K562 (cell line): ENCODE measurements around the gene ATP5PO. TPM values are rescaled to one million over a fixed set of nuclear protein-coding genes. Genes with fewer than 3 reads are reported as not detected.

Experiments used
- ARID1B ChIP-seq: fragments of 450-650 bp; IDR thresholded peaks from 2 replicates; pipeline ENCODE4 v1.6.1; 2016; ENCODE audit warnings: antibody characterized with exemption, mild to moderate bottlenecking, inconsistent platforms
- EWSR1 ChIP-seq: fragments of 450-650 bp; IDR thresholded peaks from 2 replicates; pipeline ENCODE4 v1.6.1; 2018; ENCODE audit warnings: borderline replicate concordance, mild to moderate bottlenecking, low read depth, moderate library complexity; ENCODE audit not compliant: partially characterized antibody
- FOXK2 ChIP-seq, 2 experiments: fragments of 450-650 bp; IDR thresholded peaks in 1 of 2; conservative IDR thresholded peaks in 1 of 2; 2 replicates each; pipeline ENCODE4 v1.6.1; 2016; ENCODE audit warnings: low read depth in 2 of 2, mild to moderate bottlenecking in 1 of 2
- HMGXB4 ChIP-seq: sonication (generic); formaldehyde crosslinking; IDR thresholded peaks from 2 replicates; pipeline ENCODE4 v1.8.1; 2023; ENCODE audit warnings: mild to moderate bottlenecking, missing genetic modification reagents
- RREB1 ChIP-seq: fragments of 250-450 bp; sonication (Bioruptor Pico); IDR thresholded peaks from 2 replicates; pipeline ENCODE4 v1.4.0; 2020
- SIN3B ChIP-seq: fragments of 450-650 bp; IDR thresholded peaks from 2 replicates; pipeline ENCODE4 v1.6.1; 2017; ENCODE audit warnings: low read depth, mild to moderate bottlenecking, moderate library complexity
- SMAD2 ChIP-seq: fragments of 150-350 bp; IDR thresholded peaks from 2 replicates; pipeline ENCODE4 v1.6.1; 2014; ENCODE audit warnings: low read depth, mild to moderate bottlenecking, low read length
- SOX6 ChIP-seq: fragments of 450-650 bp; IDR thresholded peaks from 2 replicates; pipeline ENCODE4 v1.6.1; 2014; ENCODE audit warnings: mild to moderate bottlenecking
- SPI1 ChIP-seq: IDR thresholded peaks from 2 replicates; pipeline ENCODE4 v1.6.1; 2011; ENCODE audit warnings: low read depth, low read length, control low read depth, borderline replicate concordance
- TAL1 ChIP-seq: fragments of 450-650 bp; IDR thresholded peaks from 2 replicates; pipeline ENCODE4 v1.6.1; 2016; ENCODE audit warnings: mild to moderate bottlenecking
- TCF3 ChIP-seq: sonication (generic); formaldehyde crosslinking; IDR thresholded peaks from 2 replicates; pipeline ENCODE4 v1.4.0; 2020; ENCODE audit warnings: mild to moderate bottlenecking, missing genetic modification reagents
- TCF7L2 ChIP-seq: fragments of 150-350 bp; IDR thresholded peaks from 2 replicates; pipeline ENCODE4 v1.6.1; 2016; ENCODE audit warnings: low read depth, mild to moderate bottlenecking, low read length, moderate library complexity
- ZNF121 ChIP-seq: sonication (generic); formaldehyde crosslinking; conservative IDR thresholded peaks from 2 replicates; pipeline ENCODE4 v1.8.0; 2022; ENCODE audit warnings: missing genetic modification reagents
- ZNF224 ChIP-seq: sonication (generic); formaldehyde crosslinking; IDR thresholded peaks from 2 replicates; pipeline ENCODE4 v1.8.0; 2022; ENCODE audit warnings: mild to moderate bottlenecking, missing genetic modification reagents
- ZNF586 ChIP-seq: fragments of 450-650 bp; formaldehyde crosslinking; conservative IDR thresholded peaks from 2 replicates; pipeline ENCODE4 v1.4.0; 2020; ENCODE audit warnings: mild to moderate bottlenecking, moderate library complexity
- ZNF644 ChIP-seq: fragments of 200-800 bp; sonication (Bioruptor generic); IDR thresholded peaks from 2 replicates; pipeline ENCODE4 v1.6.1; 2016; ENCODE audit warnings: low read depth, missing genetic modification characterization, missing compliant biosample characterization
- polyA plus RNA-seq, 8 experiments: library from polyadenylated mRNA; depleted of rRNA in 4 of 8; stranded (reverse) in 5 of 8; unstranded in 3 of 8; fragments of >200 nt; fragmentation: Nextera tagmentation in 2 of 8; fragmentation: Illumina TruSeq in 1 of 8; extraction: Ambion mirVana in 2 of 8; extraction: Trizol in 1 of 8; gene quantifications; 2 replicates each; pipeline versions ENCODE4 v1.2.1 to v1.2.3, GENCODE V29; 2011 to 2014; ENCODE audit warnings: inconsistent platforms in 1 of 8, missing spikeins in 1 of 8
- total RNA-seq, 7 experiments: library from RNA; depleted of rRNA in 6 of 7; stranded (reverse); fragments of >200 nt in 6 of 7; fragmentation: Illumina TruSeq in 2 of 7; extraction: Trizol in 2 of 7; gene quantifications; 2 replicates each; pipeline versions ENCODE4 v1.2.1 to v1.2.3, GENCODE V29; 2011 to 2021; ENCODE audit warnings: low replicate concordance in 1 of 7
- TF ChIP-seq, protein P1 (sequence below): fragments of 250-450 bp; sonication (Bioruptor Pico); IDR thresholded peaks from 2 replicates; pipeline ENCODE4 v1.5.0; 2020; ENCODE audit warnings: mild to moderate bottlenecking
- TF ChIP-seq, protein P2 (sequence below): fragments of 250-450 bp; sonication (Bioruptor Pico); IDR thresholded peaks from 2 replicates; pipeline ENCODE4 v1.5.0; 2022; ENCODE audit warnings: mild to moderate bottlenecking

The ATP5PO gene
- total and polyA plus RNA-seq, 9 of the 15 experiments (the other 6 are each of a cell fraction or from before 2014, with no cell fraction given) = 367 to 2,722 (median 808) TPM

DNA sequence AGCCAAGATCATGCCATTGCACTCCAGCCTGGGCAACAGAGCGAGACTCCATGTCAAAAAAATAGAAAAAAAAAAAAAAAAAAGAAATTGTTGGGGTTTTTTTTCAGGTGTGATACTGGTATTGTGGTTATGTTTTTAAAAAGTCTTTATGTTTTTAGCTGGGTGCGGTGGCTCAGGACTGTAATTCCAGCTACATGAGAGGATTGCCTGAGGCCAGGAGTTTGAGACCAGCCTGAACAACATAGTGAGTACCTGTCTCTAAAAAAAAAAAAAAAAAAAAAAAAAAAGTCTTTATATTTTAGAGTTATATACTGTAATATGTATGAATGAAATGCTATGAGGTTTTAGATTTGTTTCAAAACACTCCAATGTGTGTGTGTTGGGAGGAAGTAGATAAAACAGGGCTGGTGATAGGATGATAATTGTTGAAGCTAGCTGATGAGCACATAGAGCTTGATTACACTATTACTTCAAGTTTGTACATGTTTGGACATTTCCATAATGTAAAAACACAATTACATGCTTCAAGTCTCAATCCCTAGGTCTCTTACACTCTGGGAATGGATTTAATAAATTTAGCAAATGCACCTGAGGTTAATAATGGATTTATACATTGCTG lies 30.2 kb upstream of the ATP5PO start (continued):
- TF ChIP-seq ZNF644 (tag) (no peak), TCF3 (CRISPR knock-in tag) (peak; percentile 78), SPI1 (no peak), HMGXB4 (CRISPR knock-in tag) (no peak), FOXK2 (conservative IDR thresholded peaks at IDR 0.05 in 1 of 2, IDR thresholded peaks at IDR 0.05 in 1 of 2; ENCODE audit: low read depth in 2 of 2) (no peak), TCF7L2 (no peak), ZNF121 (CRISPR knock-in tag) (no peak), SIN3B (no peak), ZNF586 (CRISPR knock-in tag) (no peak), EWSR1 (no peak), ZNF224 (CRISPR knock-in tag) (no peak), RREB1 (CRISPR knock-in tag) (no peak), ARID1B (peak; percentile 67), TAL1 (peak; percentile 56), SOX6 (peak; percentile 38), SMAD2 (no peak)
- TF ChIP-seq, protein P1, sequence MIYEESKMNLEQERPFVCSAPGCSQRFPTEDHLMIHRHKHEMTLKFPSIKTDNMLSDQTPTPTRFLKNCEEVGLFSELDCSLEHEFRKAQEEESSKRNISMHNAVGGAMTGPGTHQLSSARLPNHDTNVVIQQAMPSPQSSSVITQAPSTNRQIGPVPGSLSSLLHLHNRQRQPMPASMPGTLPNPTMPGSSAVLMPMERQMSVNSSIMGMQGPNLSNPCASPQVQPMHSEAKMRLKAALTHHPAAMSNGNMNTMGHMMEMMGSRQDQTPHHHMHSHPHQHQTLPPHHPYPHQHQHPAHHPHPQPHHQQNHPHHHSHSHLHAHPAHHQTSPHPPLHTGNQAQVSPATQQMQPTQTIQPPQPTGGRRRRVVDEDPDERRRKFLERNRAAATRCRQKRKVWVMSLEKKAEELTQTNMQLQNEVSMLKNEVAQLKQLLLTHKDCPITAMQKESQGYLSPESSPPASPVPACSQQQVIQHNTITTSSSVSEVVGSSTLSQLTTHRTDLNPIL (CRISPR knock-in tag) = no peak
- TF ChIP-seq, protein P2, sequence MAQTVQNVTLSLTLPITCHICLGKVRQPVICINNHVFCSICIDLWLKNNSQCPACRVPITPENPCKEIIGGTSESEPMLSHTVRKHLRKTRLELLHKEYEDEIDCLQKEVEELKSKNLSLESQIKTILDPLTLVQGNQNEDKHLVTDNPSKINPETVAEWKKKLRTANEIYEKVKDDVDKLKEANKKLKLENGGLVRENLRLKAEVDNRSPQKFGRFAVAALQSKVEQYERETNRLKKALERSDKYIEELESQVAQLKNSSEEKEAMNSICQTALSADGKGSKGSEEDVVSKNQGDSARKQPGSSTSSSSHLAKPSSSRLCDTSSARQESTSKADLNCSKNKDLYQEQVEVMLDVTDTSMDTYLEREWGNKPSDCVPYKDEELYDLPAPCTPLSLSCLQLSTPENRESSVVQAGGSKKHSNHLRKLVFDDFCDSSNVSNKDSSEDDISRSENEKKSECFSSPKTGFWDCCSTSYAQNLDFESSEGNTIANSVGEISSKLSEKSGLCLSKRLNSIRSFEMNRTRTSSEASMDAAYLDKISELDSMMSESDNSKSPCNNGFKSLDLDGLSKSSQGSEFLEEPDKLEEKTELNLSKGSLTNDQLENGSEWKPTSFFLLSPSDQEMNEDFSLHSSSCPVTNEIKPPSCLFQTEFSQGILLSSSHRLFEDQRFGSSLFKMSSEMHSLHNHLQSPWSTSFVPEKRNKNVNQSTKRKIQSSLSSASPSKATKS (CRISPR knock-in tag) = no peak
